SJCRH30 (cell line): ENCODE results near the gene CPLANE1. TPM values are rescaled to one million over a fixed set of nuclear protein-coding genes. Genes with fewer than 3 reads are reported as not detected.
A peak's percentile ranks its signal among the peaks of the same experiment; 100 is the strongest.
"Not testable (repeated sequence)": the region's sequence is repeated elsewhere in the genome, so short reads cannot be mapped to it uniquely, and the experiment has no call there.

Experiments used
- DNase-seq, 2 experiments: peaks; one replicate each; pipeline ENCODE4 v3.0.0-alpha.2; 2015 to 2020
- H3K27ac ChIP-seq: fragments of 250-450 bp; sonication (Bioruptor Pico); 2 replicates; pipeline ENCODE4 v1.5.1; 2020; ENCODE audit warnings: mild to moderate bottlenecking, moderate library complexity
- H3K27me3 ChIP-seq: fragments of 250-450 bp; sonication (Bioruptor Pico); 2 replicates; pipeline ENCODE4 v1.5.1; 2020; ENCODE audit warnings: mild to moderate bottlenecking, moderate library complexity
- H3K36me3 ChIP-seq: fragments of 250-450 bp; sonication (Bioruptor Pico); 2 replicates; pipeline ENCODE4 v1.5.1; 2020; ENCODE audit warnings: mild to moderate bottlenecking, moderate library complexity
- H3K4me1 ChIP-seq: fragments of 250-450 bp; sonication (Bioruptor Pico); 2 replicates; pipeline ENCODE4 v1.5.1; 2020; ENCODE audit warnings: mild to moderate bottlenecking, moderate library complexity
- H3K4me3 ChIP-seq: fragments of 250-450 bp; sonication (Bioruptor Pico); 2 replicates; pipeline ENCODE4 v1.5.1; 2020; ENCODE audit warnings: mild to moderate bottlenecking, moderate library complexity
- H3K9me3 ChIP-seq: fragments of 250-450 bp; sonication (Bioruptor Pico); replicated peaks from 2 replicates; pipeline ENCODE4 v1.5.1; 2020; ENCODE audit warnings: mild to moderate bottlenecking, moderate library complexity
- total RNA-seq: library from RNA; depleted of rRNA; stranded (reverse); fragments of >200 nt; shearing (Covaris generic); gene quantifications from 2 replicates; pipeline ENCODE4 v1.2.3, GENCODE V29; 2014; rRNA removed

CPLANE1 gene
- total RNA-seq, 1 experiment from 2014 or later, result 34.2 TPM

- H3K27ac ChIP-seq, result not testable (repeated sequence)
Measured at GRCh38 chr5:37086026-37086425, 163.2 kb downstream of the CPLANE1 start.

GRCh38 chr5:37082977-37083376 is 166.2 kb downstream of the CPLANE1 start:
- not testable (repeated sequence) for H3K4me3 ChIP-seq, H3K4me1 ChIP-seq, DNase-seq, H3K27me3 ChIP-seq, H3K9me3 ChIP-seq, H3K27ac ChIP-seq
- H3K36me3 ChIP-seq, result peaks cover 19% of the 10 kb centered on the region; the same call in 1 of the 2 replicates

More at GRCh38 chr5:37086026-37086425, 163.2 kb downstream of the CPLANE1 start:
- not testable (repeated sequence) for H3K9me3 ChIP-seq, H3K4me3 ChIP-seq, DNase-seq, H3K4me1 ChIP-seq, H3K27me3 ChIP-seq, H3K36me3 ChIP-seq

- no peaks in the 10 kb centered on the region for H3K4me1 ChIP-seq
- H3K27me3 ChIP-seq, result no peaks in the 10 kb centered on the region
- no peak for DNase-seq
- H3K36me3 ChIP-seq, result peaks cover 19% of the 10 kb centered on the region; the same call in 1 of the 2 replicates
- no peak overlapping the region for H3K27ac ChIP-seq
- H3K9me3 ChIP-seq, result no peaks in the 10 kb centered on the region
- no peak overlapping the region for H3K4me3 ChIP-seq
Measured at GRCh38 chr5:37080697-37081096, 168.5 kb downstream of the CPLANE1 start.

GRCh38 chr5:37077146-37077545 is 172.0 kb downstream of the CPLANE1 start:
- Histone ChIP-seq H3K4me3 (no peak overlapping the region), H3K36me3 (peaks cover 17% of the 10 kb centered on the region; the same call in 1 of the 2 replicates), H3K27me3 (no peaks in the 10 kb centered on the region), H3K4me1 (no peaks in the 10 kb centered on the region), H3K27ac (no peak overlapping the region), H3K9me3 (no peaks in the 10 kb centered on the region)
- no peak for DNase-seq

GRCh38 chr5:37075399-37075950 is 173.7 kb downstream of the CPLANE1 start:
- Histone ChIP-seq H3K9me3 (no peaks in the 10 kb centered on the region), H3K4me1 (no peaks in the 10 kb centered on the region), H3K27ac (no peak overlapping the region), H3K4me3 (no peak overlapping the region), H3K27me3 (no peaks in the 10 kb centered on the region), H3K36me3 (peaks cover 13% of the 10 kb centered on the region; the same call in 1 of the 2 replicates)
- no peak for DNase-seq

GRCh38 chr5:37071901-37072581 is 177.1 kb downstream of the CPLANE1 start:
- Histone ChIP-seq H3K27ac (no peak overlapping the region), H3K4me1 (no peaks in the 10 kb centered on the region), H3K9me3 (no peaks in the 10 kb centered on the region), H3K27me3 (no peaks in the 10 kb centered on the region), H3K4me3 (no peak overlapping the region), H3K36me3 (no peaks in the 10 kb centered on the region; the same call in 1 of the 2 replicates)
- peak in 1 of 2 experiments; percentile 14 for DNase-seq

- Histone ChIP-seq H3K4me3 (no peak overlapping the region), H3K36me3 (peaks cover under 1% of the 10 kb centered on the region; the same call in 1 of the 2 replicates), H3K27me3 (no peaks in the 10 kb centered on the region), H3K27ac (no peak overlapping the region), H3K9me3 (no peaks in the 10 kb centered on the region), H3K4me1 (no peaks in the 10 kb centered on the region)
- no peak for DNase-seq
Measured at GRCh38 chr5:37071487-37071886, 177.7 kb downstream of the CPLANE1 start.

GRCh38 chr5:37064442-37064841 is 184.7 kb downstream of the CPLANE1 start:
- Histone ChIP-seq H3K36me3 (peaks cover 53% of the 10 kb centered on the region), H3K27ac (no peak overlapping the region)

GRCh38 chr5:37063739-37064138 is 185.4 kb downstream of the CPLANE1 start:
- Histone ChIP-seq H3K4me1 (no peaks in the 10 kb centered on the region), H3K27me3 (no peaks in the 10 kb centered on the region), H3K4me3 (no peak overlapping the region), H3K9me3 (no peaks in the 10 kb centered on the region), H3K36me3 (peaks cover 60% of the 10 kb centered on the region), H3K27ac (no peak overlapping the region)
- DNase-seq, result no peak

More at GRCh38 chr5:37064442-37064841, 184.7 kb downstream of the CPLANE1 start:
- no peak for DNase-seq
- H3K9me3 ChIP-seq, result no peaks in the 10 kb centered on the region
- no peaks in the 10 kb centered on the region for H3K4me1 ChIP-seq
- H3K4me3 ChIP-seq, result no peak overlapping the region
- H3K27me3 ChIP-seq, result no peaks in the 10 kb centered on the region

GRCh38 chr5:37060030-37060429 is 189.1 kb downstream of the CPLANE1 start:
- Histone ChIP-seq H3K27me3 (no peaks in the 10 kb centered on the region), H3K36me3 (peaks cover 67% of the 10 kb centered on the region), H3K4me3 (no peak overlapping the region), H3K9me3 (no peaks in the 10 kb centered on the region), H3K27ac (no peak overlapping the region), H3K4me1 (no peaks in the 10 kb centered on the region)
- no peak for DNase-seq

GRCh38 chr5:37056762-37057161 is 192.4 kb downstream of the CPLANE1 start:
- no peaks in the 10 kb centered on the region for H3K4me1 ChIP-seq
- H3K9me3 ChIP-seq, result no peaks in the 10 kb centered on the region
- H3K4me3 ChIP-seq, result no peak overlapping the region
- no peaks in the 10 kb centered on the region for H3K27me3 ChIP-seq
- H3K36me3 ChIP-seq, result peaks cover 70% of the 10 kb centered on the region
- no peak for DNase-seq
- no peak overlapping the region for H3K27ac ChIP-seq

Other genes with a start within 250 kb of the CPLANE1 start
- gene NUP155, start 121.7 kb upstream of the CPLANE1 start, total RNA-seq, result 125 and 133 TPM in 2 replicates
- 40.3 and 47.8 TPM in 2 replicates for gene WDR70, start 129.9 kb upstream of the CPLANE1 start, total RNA-seq